GM12873 (cell line): ENCODE results near the gene ESPN.

ENCODE experiments used
- TF ChIP-seq, protein P1 (sequence below): IDR thresholded peaks from 2 replicates; pipeline ENCODE4 v1.5.1; 2012; ENCODE audit warnings: low read depth, mild to moderate bottlenecking, moderate library complexity, low read length, control low read depth; ENCODE audit not compliant: insufficient read depth; ENCODE audit errors: missing control alignments

The ESPN gene

DNA sequence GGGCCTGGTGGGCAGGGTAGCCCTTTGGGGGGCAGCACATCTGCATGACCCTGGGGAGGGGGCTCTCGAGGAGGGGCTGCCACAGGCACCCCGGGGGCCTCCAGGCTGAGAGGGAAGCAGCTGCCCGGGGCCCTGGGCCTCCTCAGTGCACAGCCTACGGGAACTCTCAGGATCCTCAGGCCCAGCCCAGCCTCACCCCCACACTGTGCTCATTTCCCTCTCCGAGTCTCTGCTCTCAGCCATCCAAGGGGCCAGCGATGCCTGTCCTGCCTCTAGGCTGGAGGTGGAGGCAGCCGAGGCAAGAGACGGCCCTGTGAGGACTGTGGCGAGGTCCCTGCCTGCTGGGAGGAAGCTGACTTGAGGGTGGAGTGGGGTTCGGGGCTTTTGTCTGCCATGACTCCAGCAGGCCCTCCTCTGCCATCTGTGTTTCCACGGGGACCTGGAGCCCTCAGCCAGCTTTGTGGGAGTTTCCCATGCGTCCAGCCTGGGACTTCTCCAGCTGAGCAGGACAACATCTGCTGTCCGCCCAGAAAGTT, 74.1 kb downstream of the ESPN start:
- TF ChIP-seq, protein P1, sequence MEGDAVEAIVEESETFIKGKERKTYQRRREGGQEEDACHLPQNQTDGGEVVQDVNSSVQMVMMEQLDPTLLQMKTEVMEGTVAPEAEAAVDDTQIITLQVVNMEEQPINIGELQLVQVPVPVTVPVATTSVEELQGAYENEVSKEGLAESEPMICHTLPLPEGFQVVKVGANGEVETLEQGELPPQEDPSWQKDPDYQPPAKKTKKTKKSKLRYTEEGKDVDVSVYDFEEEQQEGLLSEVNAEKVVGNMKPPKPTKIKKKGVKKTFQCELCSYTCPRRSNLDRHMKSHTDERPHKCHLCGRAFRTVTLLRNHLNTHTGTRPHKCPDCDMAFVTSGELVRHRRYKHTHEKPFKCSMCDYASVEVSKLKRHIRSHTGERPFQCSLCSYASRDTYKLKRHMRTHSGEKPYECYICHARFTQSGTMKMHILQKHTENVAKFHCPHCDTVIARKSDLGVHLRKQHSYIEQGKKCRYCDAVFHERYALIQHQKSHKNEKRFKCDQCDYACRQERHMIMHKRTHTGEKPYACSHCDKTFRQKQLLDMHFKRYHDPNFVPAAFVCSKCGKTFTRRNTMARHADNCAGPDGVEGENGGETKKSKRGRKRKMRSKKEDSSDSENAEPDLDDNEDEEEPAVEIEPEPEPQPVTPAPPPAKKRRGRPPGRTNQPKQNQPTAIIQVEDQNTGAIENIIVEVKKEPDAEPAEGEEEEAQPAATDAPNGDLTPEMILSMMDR: no peak

DNA sequence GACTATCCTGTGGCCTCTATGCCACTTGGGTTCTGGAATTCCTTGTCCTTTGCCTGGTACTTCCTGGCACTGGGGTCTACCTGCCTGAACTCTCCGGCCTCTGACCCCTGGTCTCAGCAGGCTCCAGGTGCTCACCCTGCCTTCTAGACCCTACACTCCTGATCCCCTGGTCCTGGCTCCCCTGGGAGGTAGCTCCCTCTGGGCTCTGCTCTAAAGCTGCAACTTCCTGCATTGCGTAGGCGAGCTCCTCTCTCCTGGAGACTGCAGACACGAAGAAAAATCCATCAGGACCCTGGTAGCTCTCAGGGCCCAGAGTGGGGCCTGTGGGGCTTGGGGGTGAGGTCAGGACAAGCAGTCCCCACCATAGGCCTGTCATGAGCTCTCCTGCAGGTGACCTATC, 74.7 kb downstream of the ESPN start:
- TF ChIP-seq, protein P1: no peak

DNA sequence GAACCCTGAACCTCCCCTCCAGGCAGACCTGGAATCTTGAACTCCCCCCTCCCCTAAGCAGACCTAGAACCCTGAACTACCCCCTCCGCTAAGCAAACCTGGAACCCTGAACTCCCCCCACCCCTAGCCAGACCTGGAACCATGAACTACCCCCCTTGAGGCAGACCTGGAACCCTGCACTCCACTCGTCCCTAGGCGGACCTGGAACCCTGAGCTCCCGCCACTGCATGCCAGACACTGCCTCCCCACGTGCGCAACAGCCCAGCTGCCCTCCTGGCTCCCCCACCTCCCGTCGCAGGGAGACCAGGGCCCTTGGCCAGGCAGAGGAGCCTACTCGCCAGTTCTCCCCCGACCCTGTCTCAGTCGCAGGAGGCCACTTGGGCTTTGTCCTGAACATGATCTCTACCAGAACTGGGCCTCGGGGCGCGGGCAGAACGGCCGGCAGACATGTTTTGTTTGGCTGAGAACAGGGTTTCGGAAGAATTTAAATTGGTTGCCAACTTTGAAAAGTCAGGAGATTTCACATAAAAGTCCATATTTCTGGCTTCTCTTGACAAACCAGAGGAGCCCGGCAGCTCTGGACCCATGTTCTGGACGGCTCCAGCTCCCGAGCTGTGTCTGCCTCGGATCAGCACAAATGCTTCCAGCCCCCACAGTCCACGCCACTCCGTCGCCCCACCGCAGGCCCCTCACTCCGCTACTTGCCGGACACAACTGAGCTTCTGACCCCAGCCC, 76.1 kb downstream of the ESPN start:
- TF ChIP-seq, protein P1: no peak

DNA sequence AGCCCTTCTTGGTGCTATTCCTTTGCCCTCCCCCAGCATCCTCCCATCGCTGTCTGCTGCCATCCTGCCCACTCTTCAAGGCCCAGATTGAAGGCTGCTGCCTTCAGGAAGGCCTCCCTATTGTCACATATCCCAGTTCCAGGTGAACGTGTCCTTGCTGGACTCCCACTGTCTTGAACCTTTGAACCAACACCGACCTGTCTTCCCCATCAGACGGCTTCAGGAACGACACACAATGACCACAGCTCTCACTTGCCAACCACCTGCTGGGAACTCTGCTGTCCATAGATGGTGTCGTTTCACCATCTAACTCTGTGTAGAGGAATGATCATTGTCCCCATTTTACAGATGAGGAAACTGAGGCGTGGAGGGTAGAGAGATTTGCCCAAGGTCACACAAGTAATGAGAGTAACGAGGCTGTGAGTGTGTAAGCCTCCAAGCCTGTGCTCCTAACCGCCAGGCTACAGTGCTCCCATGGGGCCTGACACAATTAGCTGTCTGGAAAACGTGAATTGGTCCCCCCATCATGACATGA, 76.8 kb downstream of the ESPN start:
- TF ChIP-seq, protein P1: no peak

DNA sequence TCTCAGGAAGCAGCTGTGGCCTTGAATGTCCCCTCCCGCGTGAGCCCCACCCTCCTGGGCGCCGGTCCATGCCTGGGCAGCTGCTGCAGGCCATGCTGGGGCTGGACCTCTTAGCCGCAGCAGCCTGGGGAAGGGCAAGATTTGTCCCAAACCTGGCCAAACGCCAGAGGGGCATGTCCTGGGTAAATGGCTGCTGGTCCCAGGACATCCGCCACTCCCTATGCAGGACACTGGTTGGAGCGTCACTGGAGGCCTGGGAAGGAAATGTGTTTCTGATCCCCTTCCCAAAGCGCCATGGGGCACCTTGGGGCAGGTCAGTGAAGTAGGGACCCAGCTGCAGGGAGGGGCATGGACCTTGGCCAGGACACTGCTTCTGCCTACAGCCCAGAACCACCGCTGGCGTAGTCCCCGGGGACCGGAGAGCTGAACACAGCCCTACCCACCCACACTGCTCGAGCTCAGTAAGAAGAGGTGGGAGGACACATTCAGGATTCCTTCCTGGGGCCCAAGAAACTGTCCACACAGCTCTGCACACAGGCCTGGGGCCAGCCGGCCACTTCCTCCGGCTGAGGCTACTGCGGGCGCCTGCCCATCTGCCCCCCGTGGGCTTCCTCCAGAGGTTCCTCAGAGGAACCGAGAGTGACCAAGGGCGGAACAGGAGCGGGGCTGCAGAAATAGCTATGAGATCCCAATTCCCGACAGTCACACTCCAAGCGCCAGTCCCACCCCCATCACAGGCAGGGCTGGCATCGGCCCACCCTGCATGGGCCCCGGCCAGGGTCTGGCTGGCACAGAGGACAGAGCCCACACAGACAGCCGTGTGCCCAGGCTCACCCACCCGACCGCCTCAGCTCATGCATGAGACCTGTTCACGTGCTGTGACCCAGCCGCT, 77.7 kb downstream of the ESPN start:
- TF ChIP-seq, protein P1: no peak

DNA sequence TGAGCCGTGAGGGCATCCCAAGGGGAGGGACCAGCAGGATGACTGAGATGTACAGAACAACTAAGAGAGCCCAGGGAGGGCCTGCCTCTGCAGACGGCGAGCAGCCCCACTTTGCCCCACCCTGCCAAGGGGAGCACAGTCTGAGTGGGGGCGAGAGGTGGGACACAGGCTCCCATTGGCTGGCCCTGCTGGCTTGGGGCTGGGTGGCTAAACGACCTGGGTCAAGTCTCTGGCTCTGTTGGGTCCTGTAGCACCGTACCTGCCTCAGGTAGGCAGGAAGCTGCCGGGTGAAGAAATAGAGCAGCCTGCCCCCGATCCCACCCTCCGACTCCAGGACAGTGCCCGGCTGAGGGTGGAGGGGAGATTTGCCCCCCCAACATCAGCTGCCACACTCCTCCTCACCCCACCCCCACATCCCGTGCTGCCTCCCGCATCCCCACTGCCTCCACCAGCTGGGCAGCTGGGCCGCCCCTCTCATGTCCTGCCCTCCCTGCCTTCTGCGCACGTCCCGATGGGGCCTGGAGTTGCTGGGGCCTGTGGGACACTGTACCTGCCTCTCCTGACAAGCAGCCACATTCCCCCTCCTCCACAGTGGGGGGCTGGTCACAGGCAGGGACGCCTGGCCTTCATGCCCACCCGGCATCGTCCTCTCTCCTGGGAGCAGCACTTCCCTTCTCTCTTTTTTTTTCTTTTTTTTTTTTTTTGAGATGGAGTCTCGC, 79.5 kb downstream of the ESPN start:
- TF ChIP-seq, protein P1: no peak
